GM12878 (cell line): ENCODE results near the gene PNPLA5. TPM values are rescaled to one million over a fixed set of nuclear protein-coding genes. Genes with fewer than 3 reads are reported as not detected.

Experiments
- ATAC-seq: fragments of 200-7000 bp; cut with Tn5 transposase; 3 replicates; pipeline ENCODE4 v1.9.1; 2020; ENCODE audit warnings: mild to moderate bottlenecking, moderate library complexity
- BruUV-seq: library from RNA; stranded (reverse); fragments of 400-500 nt; replicated peaks from 2 replicates; lab custom pipeline; 2021; lab: Mats Ljungman, UMichigan
- CTCF ChIA-PET: fragments of 300-600 bp; sonication (Branson Sonifier 250); formaldehyde crosslinking; extraction: SDS; loops from one replicate; lab custom pipeline; 2021; ENCODE audit warnings: inconsistent platforms; lab: Yijun Ruan, JAX
- POLR2A ChIA-PET: fragments of 350-600 bp; formaldehyde crosslinking; extraction: SDS; loops from one replicate; lab custom pipeline; 2021; ENCODE audit warnings: inconsistent platforms; lab: Charles Lee
- RAD21 ChIA-PET: fragments of 300-600 bp; sonication (Branson Sonifier 250); formaldehyde crosslinking; loops from one replicate; lab custom pipeline; 2023; ENCODE audit warnings: antibody characterized with exemption; ENCODE audit not compliant: unreplicated experiment; lab: Charles Lee
- SMC1A ChIA-PET: fragments of 300-600 bp; sonication (Branson Sonifier 250); formaldehyde crosslinking; loops from one replicate; lab custom pipeline; 2023; ENCODE audit not compliant: unreplicated experiment, uncharacterized antibody; lab: Charles Lee
- DNase-seq: peaks from one replicate; pipeline ENCODE4 v3.0.0-alpha.2; 2011; ENCODE audit warnings: low read depth, low spot score
- FAIRE-seq: peaks from 3 replicates; lab custom pipeline; 2011; peaks lifted over from hg19 to GRCh38; lab: Jason Lieb, UNC
- H2AFZ ChIP-seq: 2 replicates; pipeline ENCODE4 v1.6.0; 2011; ENCODE audit warnings: low read depth, low read length, control low read depth; ENCODE audit not compliant: control insufficient read depth
- H3K27ac ChIP-seq: 2 replicates; pipeline ENCODE4 v1.5.1; 2011; ENCODE audit warnings: control low read depth; ENCODE audit not compliant: control insufficient read depth, insufficient read depth
- H3K27me3 ChIP-seq, 2 experiments: replicated peaks in 1 of 2; 2 replicates each; pipeline versions ENCODE4 v1.6.0 to v1.6.1; 2011; ENCODE audit warnings: low read length in 1 of 2; ENCODE audit not compliant: control insufficient read depth in 2 of 2, insufficient read depth in 2 of 2
- H3K36me3 ChIP-seq, 2 experiments: 2 replicates each; pipeline ENCODE4 v1.5.1; 2011; ENCODE audit warnings: low read length in 1 of 2; ENCODE audit not compliant: control insufficient read depth in 2 of 2, insufficient read depth in 2 of 2
- H3K4me1 ChIP-seq: 2 replicates; pipeline ENCODE4 v1.6.1; 2011; ENCODE audit warnings: mild to moderate bottlenecking, low read length, moderate library complexity, mixed read lengths; ENCODE audit not compliant: control insufficient read depth, insufficient read depth
- H3K4me2 ChIP-seq: 2 replicates; pipeline ENCODE4 v1.6.0; 2011; ENCODE audit warnings: control low read depth; ENCODE audit not compliant: control insufficient read depth, insufficient read depth
- H3K4me3 ChIP-seq: fragments of 200-600 bp; sonication (generic); 2 replicates; pipeline ENCODE4 v1.5.1; 2016
- H3K79me2 ChIP-seq: 2 replicates; pipeline ENCODE4 v1.6.0; 2011; ENCODE audit warnings: low read length; ENCODE audit not compliant: control insufficient read depth, insufficient read depth
- H3K9ac ChIP-seq: 2 replicates; pipeline ENCODE4 v1.8.0; 2011; ENCODE audit warnings: low read length, control low read depth, mixed read lengths; ENCODE audit not compliant: control insufficient read depth, insufficient read depth
- H3K9me3 ChIP-seq: replicated peaks from 3 replicates; pipeline ENCODE4 v1.5.1; 2011; ENCODE audit warnings: mild to moderate bottlenecking, low read length; ENCODE audit not compliant: control insufficient read depth, insufficient read depth
- H4K20me1 ChIP-seq: 2 replicates; pipeline ENCODE4 v1.6.0; 2011; ENCODE audit not compliant: control insufficient read depth, insufficient read depth
- EP300 ChIP-seq, 2 experiments: fragments of 150-350 bp in 1 of 2; IDR thresholded peaks; 2 replicates each; pipeline ENCODE4 v1.6.1; 2011 to 2012; ENCODE audit warnings: low read depth in 2 of 2, low read length in 2 of 2, borderline replicate concordance in 1 of 2, improper control_type of control experiment in 1 of 2, inconsistent platforms in 1 of 2; ENCODE audit not compliant: control insufficient read depth in 1 of 2
- ETV6 ChIP-seq, 2 experiments: fragments of 450-650 bp in 1 of 2; IDR thresholded peaks in 1 of 2; conservative IDR thresholded peaks in 1 of 2; 2 replicates each; pipeline ENCODE4 v1.6.1; 2014; ENCODE audit warnings: antibody characterized with exemption in 1 of 2, borderline replicate concordance in 1 of 2, low read depth in 1 of 2, mild to moderate bottlenecking in 1 of 2, moderate library complexity in 1 of 2
- FOXK2 ChIP-seq: fragments of 450-650 bp; IDR thresholded peaks from 2 replicates; pipeline ENCODE4 v1.6.1; 2017; ENCODE audit warnings: mild to moderate bottlenecking, moderate library complexity
- FOXM1 ChIP-seq: IDR thresholded peaks from 2 replicates; pipeline ENCODE4 v1.6.1; 2012; ENCODE audit warnings: low read depth, mild to moderate bottlenecking, inconsistent platforms, low read length, moderate library complexity
- HDAC6 ChIP-seq: fragments of 200-600 bp; sonication (generic); IDR thresholded peaks from one replicate; pipeline ENCODE4 v1.8.0; 2017; ENCODE audit warnings: antibody characterized with exemption; ENCODE audit not compliant: unreplicated experiment
- MEF2B ChIP-seq: fragments of 450-650 bp; IDR thresholded peaks from 2 replicates; pipeline ENCODE4 v1.6.1; 2018; ENCODE audit warnings: mild to moderate bottlenecking, moderate library complexity; ENCODE audit not compliant: partially characterized antibody, poor library complexity, severe bottlenecking
- NFIC ChIP-seq: IDR thresholded peaks from 2 replicates; pipeline ENCODE4 v1.6.1; 2012; ENCODE audit warnings: low read depth, mild to moderate bottlenecking, inconsistent platforms, low read length, moderate library complexity
- NFYB ChIP-seq: IDR thresholded peaks from 2 replicates; pipeline ENCODE4 v1.6.1; 2011; ENCODE audit warnings: low read depth, mild to moderate bottlenecking, low read length, improper control_type of control experiment, moderate library complexity; ENCODE audit not compliant: insufficient read depth
- NR2C1 ChIP-seq: fragments of 450-650 bp; IDR thresholded peaks from 2 replicates; pipeline ENCODE4 v1.6.1; 2017; ENCODE audit warnings: antibody characterized with exemption, mild to moderate bottlenecking, moderate library complexity
- PKNOX1 ChIP-seq: fragments of 450-650 bp; IDR thresholded peaks from 2 replicates; pipeline ENCODE4 v1.6.1; 2016; ENCODE audit warnings: mild to moderate bottlenecking
- STAT1 ChIP-seq: fragments of 450-650 bp; conservative IDR thresholded peaks from 2 replicates; pipeline ENCODE4 v1.6.1; 2014; ENCODE audit warnings: antibody characterized with exemption, mild to moderate bottlenecking
- TCF7 ChIP-seq: IDR thresholded peaks from 2 replicates; pipeline ENCODE4 v1.6.1; 2014; ENCODE audit warnings: antibody characterized with exemption, borderline replicate concordance
- WRNIP1 ChIP-seq: IDR thresholded peaks from 2 replicates; pipeline ENCODE4 v1.6.1; 2011; ENCODE audit warnings: low read depth, low read length, improper control_type of control experiment, borderline replicate concordance
- ZBTB40 ChIP-seq: fragments of 450-650 bp; IDR thresholded peaks from 2 replicates; pipeline ENCODE4 v1.6.1; 2016; ENCODE audit warnings: mild to moderate bottlenecking, moderate library complexity, borderline replicate concordance
- ZNF274 ChIP-seq: IDR thresholded peaks from one replicate; pipeline ENCODE4 v1.8.0; 2011; ENCODE audit not compliant: insufficient read length, insufficient read depth
- WGBS: methylation state at CpG from one replicate; pipeline ENCODE4 v1.1.6; 2016; ENCODE audit warnings: low lambda C conversion rate; ENCODE audit not compliant: insufficient replicate concordance, insufficient coverage; ENCODE audit errors: missing lambda C conversion rate; 5-methylcytosine and 5-hydroxymethylcytosine counted together
- in situ Hi-C: fragments of 300-500 bp; cut with MboI; formaldehyde crosslinking; loops from 9 replicates; pipeline ENCODE4 v1.14.3; 2018; ENCODE audit warnings: mixed read lengths
- intact Hi-C: fragments of 100-400 bp; cut with micrococcal nuclease; formaldehyde crosslinking; loops from one replicate; pipeline ENCODE4 v1.14.2; 2022; ENCODE audit not compliant: unreplicated experiment
- polyA plus RNA-seq, 11 experiments: library from polyadenylated mRNA; depleted of rRNA in 4 of 11; unstranded in 6 of 11; stranded (reverse) in 5 of 11; fragments of >200 nt; fragmentation: Nextera tagmentation in 4 of 11; fragmentation: Illumina TruSeq in 1 of 11; extraction: Ambion mirVana in 4 of 11; extraction: Trizol in 1 of 11; gene quantifications; 1 replicate in 1 of 11; 2 replicates in 10 of 11; pipeline versions ENCODE4 v1.2.1 to v1.2.3, GENCODE V29; 2011 to 2016; ENCODE audit warnings: inconsistent platforms in 2 of 11, missing spikeins in 2 of 11, low read depth in 1 of 11
- total RNA-seq, 4 experiments: library from RNA; depleted of rRNA in 3 of 4; stranded (reverse); fragments of >200 nt in 3 of 4; fragmentation: Illumina TruSeq in 1 of 4; extraction: Trizol in 1 of 4; gene quantifications; 2 replicates each; pipeline versions ENCODE4 v1.2.1 to v1.2.3, GENCODE V29; 2013 to 2021
- TF ChIP-seq, protein P1 (sequence below): fragments of 450-650 bp; IDR thresholded peaks from 2 replicates; pipeline ENCODE4 v1.6.1; 2017; ENCODE audit warnings: low read depth, mild to moderate bottlenecking, moderate library complexity

PNPLA5 gene
- total and polyA plus RNA-seq, 10 of the 15 experiments (the other 5 are each of a cell fraction or from before 2014, with no cell fraction given): not detected

- ATAC-seq: no peak
- no peak overlapping the region for H3K4me2 ChIP-seq
- H3K27me3 ChIP-seq: peaks cover 2 to 3% of the 10 kb centered on the region in 2 experiments; a peak in 1 of 4 replicates
- DNase-seq: no peak
- POLR2A ChIA-PET: no interaction called here
- in situ Hi-C loops: no loop called here
- H2AFZ ChIP-seq: no peak overlapping the region
- RAD21 ChIA-PET: no interaction called here
- no peaks in the 10 kb centered on the region for H3K4me1 ChIP-seq
- no peak overlapping the region for H3K4me3 ChIP-seq
- no peaks in the 10 kb centered on the region for H3K36me3 ChIP-seq
- H4K20me1 ChIP-seq: no peaks in the 10 kb centered on the region
- 0% methylated on average over 4 of the region's 5 CpGs for WGBS
- CTCF ChIA-PET: interaction anchor here (0.6 to 1.4 kb wide), 2 partner anchors 8 to 472 kb away, joined by 3 to 7 read pairs; no protein-coding TSS in a partner anchor
- intact Hi-C loops: no loop called here
- BruUV-seq: no TSS peak
- H3K27ac ChIP-seq: no peak overlapping the region
- no peaks in the 10 kb centered on the region for H3K9me3 ChIP-seq
- SMC1A ChIA-PET: no interaction called here
- no peak overlapping the region for H3K9ac ChIP-seq
- no peaks in the 10 kb centered on the region for H3K79me2 ChIP-seq
- no peak for FAIRE-seq
- no peak for TF ChIP-seq HDAC6
- TF ChIP-seq WRNIP1: no peak
- no peak for TF ChIP-seq NFIC
- TF ChIP-seq ETV6 (conservative IDR thresholded peaks at IDR 0.05 in 1 of 2, IDR thresholded peaks at IDR 0.05 in 1 of 2; ENCODE audit: borderline replicate concordance in 1 of 2, low read depth in 1 of 2): no peak
- no peak for TF ChIP-seq TCF7
- TF ChIP-seq NR2C1: no peak
- TF ChIP-seq STAT1: no peak
- TF ChIP-seq PKNOX1: no peak
- TF ChIP-seq, protein P1, sequence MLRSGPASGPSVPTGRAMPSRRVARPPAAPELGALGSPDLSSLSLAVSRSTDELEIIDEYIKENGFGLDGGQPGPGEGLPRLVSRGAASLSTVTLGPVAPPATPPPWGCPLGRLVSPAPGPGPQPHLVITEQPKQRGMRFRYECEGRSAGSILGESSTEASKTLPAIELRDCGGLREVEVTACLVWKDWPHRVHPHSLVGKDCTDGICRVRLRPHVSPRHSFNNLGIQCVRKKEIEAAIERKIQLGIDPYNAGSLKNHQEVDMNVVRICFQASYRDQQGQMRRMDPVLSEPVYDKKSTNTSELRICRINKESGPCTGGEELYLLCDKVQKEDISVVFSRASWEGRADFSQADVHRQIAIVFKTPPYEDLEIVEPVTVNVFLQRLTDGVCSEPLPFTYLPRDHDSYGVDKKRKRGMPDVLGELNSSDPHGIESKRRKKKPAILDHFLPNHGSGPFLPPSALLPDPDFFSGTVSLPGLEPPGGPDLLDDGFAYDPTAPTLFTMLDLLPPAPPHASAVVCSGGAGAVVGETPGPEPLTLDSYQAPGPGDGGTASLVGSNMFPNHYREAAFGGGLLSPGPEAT: no peak
- no peak for TF ChIP-seq EP300 (IDR thresholded peaks at IDR 0.05; ENCODE audit: borderline replicate concordance in 1 of 2, control insufficient read depth in 1 of 2, low read depth in 2 of 2, low read length in 2 of 2)
- TF ChIP-seq FOXM1: no peak
- no peak for TF ChIP-seq MEF2B
- TF ChIP-seq FOXK2: no peak
- TF ChIP-seq ZNF274: no peak
- TF ChIP-seq NFYB: no peak
- TF ChIP-seq ZBTB40: no peak
Observed at GRCh38 chr22:43876866-43877509, 14.8 kb downstream of the PNPLA5 start.
